Activated CD4-positive, alpha-beta T cell treated with anti-CD3 and anti-CD28 coated beads, Interleukin-2, amount 50 U/mL, for 48 hours (primary cell): ENCODE measurements around the gene LBX1.
"Not testable (repeated sequence)": the region's sequence is repeated elsewhere in the genome, so short reads cannot be mapped to it uniquely, and the experiment has no call there.

Experiments used
- DNase-seq, 2 experiments: peaks; one replicate each; pipeline ENCODE4 v3.0.0-alpha.2; 2020

The LBX1 gene

GRCh38 chr10:101202667-101203066 is 26.6 kb downstream of the LBX1 start:
- not testable (repeated sequence) for DNase-seq

GRCh38 chr10:101198326-101198977 is 30.8 kb downstream of the LBX1 start:
- not testable (repeated sequence) for DNase-seq

GRCh38 chr10:101195921-101196320 is 33.3 kb downstream of the LBX1 start:
- DNase-seq = no peak

- DNase-seq = no peak
Observed at GRCh38 chr10:101189461-101190401, 39.5 kb downstream of the LBX1 start.

GRCh38 chr10:101188942-101189341 is 40.3 kb downstream of the LBX1 start:
- no peak for DNase-seq

- no peak for DNase-seq
Observed at GRCh38 chr10:101183458-101184183, 45.6 kb downstream of the LBX1 start.

GRCh38 chr10:101182936-101183335 is 46.3 kb downstream of the LBX1 start:
- DNase-seq = no peak
